ENCODE measurements around the gene ATP6V1E1.
A peak's percentile ranks its signal among the peaks of the same experiment; 100 is the strongest.

ATP6V1E1 gene

GRCh38 chr22:17628406-17629172 lies at the start of gene ATP6V1E1:
Gene ATP6V1E1, minus strand, starts transcription at chr22:17628749. Its CDS starts 114 bp downstream, at chr22:17628635.
- peak within 1 kb of the TSS; percentile 98 for H3K4me3 ChIP-seq (ENCODE audit: low read length)
- H3K27ac ChIP-seq (ENCODE audit: low read length): peak within 1 kb of the TSS; percentile 76
- H3K4me1 ChIP-seq (ENCODE audit: low read length): no peaks in the 10 kb centered on the region
- peak; percentile 96 for DNase-seq
- peaks cover 55% of the 10 kb centered on the region for H3K79me2 ChIP-seq (ENCODE audit: low read length)
- no peaks in the 10 kb centered on the region for H3K9me3 ChIP-seq (replicated peaks; ENCODE audit: insufficient read depth, low read length)
- no peaks in the 10 kb centered on the region for H4K20me1 ChIP-seq (ENCODE audit: insufficient read depth, low read length)
- H3K9ac ChIP-seq (ENCODE audit: low read length): peak within 1 kb of the TSS; percentile 94
- no peaks in the 10 kb centered on the region for H3K27me3 ChIP-seq (replicated peaks; ENCODE audit: insufficient read depth, low read length)
- H3K4me2 ChIP-seq (ENCODE audit: low read depth, low read length): peak within 1 kb of the TSS; percentile 90
- peaks cover 5% of the 10 kb centered on the region; the same call in 1 of the 2 replicates for H3F3A ChIP-seq (ENCODE audit: insufficient read depth, low read length)
- H3K36me3 ChIP-seq (replicated peaks; ENCODE audit: insufficient read depth, low read length): no peaks in the 10 kb centered on the region
- TF ChIP-seq EZH2phosphoT487 (IDR thresholded peaks at IDR 0.05; ENCODE audit: low read length) (no peak), CTCF (IDR thresholded peaks at IDR 0.05; ENCODE audit: low read length) (no peak), EZH2 (optimal IDR thresholded peaks at IDR 0.05; ENCODE audit: low read depth, low read length) (no peak)
- peak within 1 kb of the TSS; percentile 73 for H2AFZ ChIP-seq (ENCODE audit: low read length)
- no peaks in the 10 kb centered on the region for H3K9me2 ChIP-seq (replicated peaks; ENCODE audit: insufficient read depth, low read length)

- Histone ChIP-seq H4K20me1 (ENCODE audit: insufficient read depth, low read length) (no peaks in the 10 kb centered on the region), H3K9me2 (replicated peaks; ENCODE audit: insufficient read depth, low read length) (no peaks in the 10 kb centered on the region), H3K27ac (ENCODE audit: low read length) (no peak overlapping the region), H3K4me2 (ENCODE audit: low read depth, low read length) (no peak overlapping the region), H3K79me2 (ENCODE audit: low read length) (peaks cover 4% of the 10 kb centered on the region), H3K9me3 (replicated peaks; ENCODE audit: insufficient read depth, low read length) (no peaks in the 10 kb centered on the region), H3K36me3 (replicated peaks; ENCODE audit: insufficient read depth, low read length) (no peaks in the 10 kb centered on the region), H3K27me3 (replicated peaks; ENCODE audit: insufficient read depth, low read length) (no peaks in the 10 kb centered on the region), H3K4me1 (ENCODE audit: low read length) (no peaks in the 10 kb centered on the region), H2AFZ (ENCODE audit: low read length) (no peak overlapping the region), H3K9ac (ENCODE audit: low read length) (no peak overlapping the region), H3K4me3 (ENCODE audit: low read length) (no peak overlapping the region), H3F3A (ENCODE audit: insufficient read depth, low read length) (no peaks in the 10 kb centered on the region)
- no peak for DNase-seq
- no peak for TF ChIP-seq CTCF (IDR thresholded peaks at IDR 0.05; ENCODE audit: low read length)
- TF ChIP-seq EZH2 (optimal IDR thresholded peaks at IDR 0.05; ENCODE audit: low read depth, low read length): no peak
- TF ChIP-seq EZH2phosphoT487 (IDR thresholded peaks at IDR 0.05; ENCODE audit: low read length): no peak
Measured at GRCh38 chr22:17675584-17675983, 47.0 kb upstream of the ATP6V1E1 start.

- no peaks in the 10 kb centered on the region for H3K36me3 ChIP-seq (replicated peaks; ENCODE audit: insufficient read depth, low read length)
- no peaks in the 10 kb centered on the region for H3K9me3 ChIP-seq (replicated peaks; ENCODE audit: insufficient read depth, low read length)
- H3K9ac ChIP-seq (ENCODE audit: low read length): no peak overlapping the region
- H3F3A ChIP-seq (ENCODE audit: insufficient read depth, low read length): no peaks in the 10 kb centered on the region
- no peak overlapping the region for H3K4me2 ChIP-seq (ENCODE audit: low read depth, low read length)
- TF ChIP-seq CTCF (IDR thresholded peaks at IDR 0.05; ENCODE audit: low read length) (no peak), EZH2phosphoT487 (IDR thresholded peaks at IDR 0.05; ENCODE audit: low read length) (no peak)
- no peaks in the 10 kb centered on the region for H3K4me1 ChIP-seq (ENCODE audit: low read length)
- no peak for DNase-seq
- no peak overlapping the region for H3K27ac ChIP-seq (ENCODE audit: low read length)
- H2AFZ ChIP-seq (ENCODE audit: low read length): no peak overlapping the region
- H3K79me2 ChIP-seq (ENCODE audit: low read length): peaks cover 4% of the 10 kb centered on the region
- no peaks in the 10 kb centered on the region for H3K9me2 ChIP-seq (replicated peaks; ENCODE audit: insufficient read depth, low read length)
- H3K27me3 ChIP-seq (replicated peaks; ENCODE audit: insufficient read depth, low read length): no peaks in the 10 kb centered on the region
- H3K4me3 ChIP-seq (ENCODE audit: low read length): no peak overlapping the region
- no peaks in the 10 kb centered on the region for H4K20me1 ChIP-seq (ENCODE audit: insufficient read depth, low read length)
Measured at GRCh38 chr22:17674152-17674551, 45.6 kb upstream of the ATP6V1E1 start.

All from MM.1S (cell line).